Spleen (tissue), 11 donors: ENCODE results near the gene CAMTA1. TPM values are rescaled to one million over a fixed set of nuclear protein-coding genes. Genes with fewer than 3 reads are reported as not detected.

ENCODE experiments used
- DNase-seq: peaks from one replicate; pipeline ENCODE4 v3.0.0-alpha.2; 2020
- H3K27ac ChIP-seq, 8 donors: fragments of 200-600 bp; sonication (generic) in 7 of 8; 1 replicate in 4 of 8; 2 replicates in 4 of 8; pipeline versions ENCODE4 v1.5.0 to v1.8.0; 2016 to 2021; ENCODE audit warnings: inconsistent platforms in 4 of 8, mild to moderate bottlenecking in 4 of 8, moderate library complexity in 1 of 8
- H3K27me3 ChIP-seq, 7 donors: fragments of 200-600 bp; sonication (generic) in 6 of 7; replicated peaks in 1 of 7; 1 replicate in 4 of 7; 2 replicates in 3 of 7; pipeline versions ENCODE4 v1.5.0 to v1.8.0; 2016 to 2021; ENCODE audit warnings: inconsistent platforms in 3 of 7, mild to moderate bottlenecking in 1 of 7
- H3K36me3 ChIP-seq, 6 donors: fragments of 200-600 bp; sonication (generic) in 5 of 6; 1 replicate in 4 of 6; 2 replicates in 2 of 6; pipeline versions ENCODE4 v1.5.0 to v1.8.0; 2016 to 2021; ENCODE audit warnings: inconsistent platforms in 2 of 6
- H3K4me1 ChIP-seq, 6 donors: fragments of 200-600 bp; sonication (generic) in 5 of 6; 1 replicate in 3 of 6; 2 replicates in 3 of 6; pipeline versions ENCODE4 v1.5.0 to v1.8.0; 2016 to 2021; ENCODE audit warnings: inconsistent platforms in 3 of 6
- H3K4me3 ChIP-seq, 8 donors: fragments of 200-600 bp; sonication (generic) in 7 of 8; 1 replicate in 4 of 8; 2 replicates in 4 of 8; pipeline versions ENCODE4 v1.5.0 to v1.8.0; 2016 to 2021; ENCODE audit warnings: inconsistent platforms in 4 of 8, mild to moderate bottlenecking in 4 of 8, moderate library complexity in 2 of 8
- H3K9me3 ChIP-seq, 8 donors: fragments of 200-600 bp; sonication (generic) in 7 of 8; 1 replicate in 4 of 8; 2 replicates in 4 of 8; pipeline versions ENCODE4 v1.5.0 to v1.8.0; 2016 to 2021; ENCODE audit warnings: inconsistent platforms in 4 of 8
- CTCF ChIP-seq, 11 experiments: fragments of 200-600 bp in 7 of 11; fragments of 450-650 bp in 4 of 11; sonication (generic) in 4 of 11; IDR thresholded peaks in 8 of 11; conservative IDR thresholded peaks in 3 of 11; 1 replicate in 7 of 11; 2 replicates in 4 of 11; pipeline versions ENCODE4 v1.4.0 to v1.8.0; 2016 to 2021; ENCODE audit warnings: antibody characterized with exemption in 11 of 11, inconsistent platforms in 4 of 11, mild to moderate bottlenecking in 1 of 11
- POLR2A ChIP-seq, 3 donors: fragments of 450-650 bp; IDR thresholded peaks; one replicate each; pipeline ENCODE4 v1.5.1; 2017; ENCODE audit warnings: antibody characterized with exemption in 3 of 3, mild to moderate bottlenecking in 1 of 3
- POLR2AphosphoS5 ChIP-seq, 3 donors: sonication (generic); formaldehyde crosslinking; IDR thresholded peaks; one replicate each; pipeline ENCODE4 v1.5.1; 2017; ENCODE audit warnings: antibody characterized with exemption in 3 of 3
- WGBS, 5 donors: extraction: QIAGEN DNeasy Blood & Tissue Kit in 3 of 5; methylation state at CpG; one replicate each; pipeline versions ENCODE4 v1.1.5 to v1.1.7; 2013 to 2018; 5-methylcytosine and 5-hydroxymethylcytosine counted together
- intact Hi-C: fragments of 100-400 bp; cut with DNase I; formaldehyde crosslinking; loops from one replicate; pipeline ENCODE4 v1.15.0; 2023; ENCODE audit warnings: low total_unique reads
- polyA plus RNA-seq, 3 donors: library from polyadenylated mRNA; stranded (reverse); fragments of 200-250 nt; gene quantifications; one replicate each; pipeline ENCODE4 v1.2.1, GENCODE V29; 2013
- total RNA-seq, 7 donors: library from RNA; depleted of rRNA in 3 of 7; stranded (reverse); fragments of >200 nt in 3 of 7; fragmentation: NEBNext Ultra II Directional in 4 of 7; extraction: Animal tissue kit (Norgen Biotek cat#: 25700) in 4 of 7; gene quantifications; one replicate each; pipeline versions ENCODE4 v1.1.0 to v1.2.1, GENCODE V29; 2016 to 2021
- donor health status: healthy with polysubstance abuse.
- donor health status: DM: no; HTN: no; CAD: no; lungs with moderate emphysema.
- donor health status: DM: no; HTN: no; CAD: no.
- donor health status: Bipolar disorder and iron deficiency.
- donor health status: healthy.
- donor health status: DM: no; HTN: no; CAD: no.
- donor health status: DM: yes; HTN: yes; CAD: no.

CAMTA1 gene
- total and polyA plus RNA-seq, 10 donors, result 53.0 to 106 (median 77.3) TPM

GRCh38 chr1:7250176-7250575 lies 464.9 kb downstream of the CAMTA1 start:
- Histone ChIP-seq H3K4me3 (no peak overlapping the region), H3K9me3 (no peaks in the 10 kb centered on the region), H3K27me3 (peaks cover 0 to 44% (median 0%) of the 10 kb centered on the region in 7 donors), H3K27ac (no peak overlapping the region), H3K36me3 (no peaks in the 10 kb centered on the region), H3K4me1 (no peaks in the 10 kb centered on the region)
- intact Hi-C loops, result no loop called here
- no peak for TF ChIP-seq POLR2AphosphoS5 (IDR thresholded peaks at IDR 0.05)
- TF ChIP-seq POLR2A (IDR thresholded peaks at IDR 0.05), result no peak
- TF ChIP-seq CTCF (IDR thresholded peaks at IDR 0.05 in 8 of 11, conservative IDR thresholded peaks at IDR 0.05 in 3 of 11), result no peak
- 86 to 93% (median 90%) methylated on average over 9 to 10 of the region's 10 CpGs for WGBS, 5 donors
- DNase-seq, result no peak

- no peak overlapping the region for H3K4me3 ChIP-seq
- no peaks in the 10 kb centered on the region for H3K36me3 ChIP-seq
- H3K4me1 ChIP-seq, result no peaks in the 10 kb centered on the region
- 52 to 70% (median 64%) methylated on average over 22 of the region's 22 CpGs for WGBS, 5 donors
- no peaks in the 10 kb centered on the region for H3K9me3 ChIP-seq
- intact Hi-C loops, result no loop called here
- no peak overlapping the region for H3K27ac ChIP-seq
- peaks cover 0 to 40% (median 0%) of the 10 kb centered on the region in 7 donors for H3K27me3 ChIP-seq
- no peak for DNase-seq
- no peak for TF ChIP-seq CTCF (IDR thresholded peaks at IDR 0.05 in 8 of 11, conservative IDR thresholded peaks at IDR 0.05 in 3 of 11)
- TF ChIP-seq POLR2A (IDR thresholded peaks at IDR 0.05), result no peak
- no peak for TF ChIP-seq POLR2AphosphoS5 (IDR thresholded peaks at IDR 0.05)
Observed at GRCh38 chr1:7250597-7251453, 465.6 kb downstream of the CAMTA1 start.

- Histone ChIP-seq H3K36me3 (no peaks in the 10 kb centered on the region), H3K27me3 (peaks cover 0 to 37% (median 0%) of the 10 kb centered on the region in 7 donors), H3K9me3 (no peaks in the 10 kb centered on the region), H3K4me1 (no peaks in the 10 kb centered on the region), H3K27ac (no peak overlapping the region), H3K4me3 (no peak overlapping the region)
- DNase-seq, result no peak
- WGBS, 5 donors, result 80 to 89% (median 85%) methylated on average over 10 of the region's 10 CpGs
- intact Hi-C loops, result no loop called here
- TF ChIP-seq CTCF (IDR thresholded peaks at IDR 0.05 in 8 of 11, conservative IDR thresholded peaks at IDR 0.05 in 3 of 11), result no peak
- no peak for TF ChIP-seq POLR2A (IDR thresholded peaks at IDR 0.05)
- no peak for TF ChIP-seq POLR2AphosphoS5 (IDR thresholded peaks at IDR 0.05)
Observed at GRCh38 chr1:7251454-7251800, 466.2 kb downstream of the CAMTA1 start.

- intact Hi-C loops, result no loop called here
- H3K9me3 ChIP-seq, result no peaks in the 10 kb centered on the region
- H3K36me3 ChIP-seq, result no peaks in the 10 kb centered on the region
- H3K27ac ChIP-seq, result no peak overlapping the region
- peaks cover 0 to 27% (median 0%) of the 10 kb centered on the region in 7 donors for H3K27me3 ChIP-seq
- WGBS, 5 donors, result 84 to 89% (median 84%) methylated on average over 10 to 12 of the region's 12 CpGs
- no peaks in the 10 kb centered on the region for H3K4me1 ChIP-seq
- H3K4me3 ChIP-seq, result no peak overlapping the region
- DNase-seq, result no peak
- no peak for TF ChIP-seq POLR2A (IDR thresholded peaks at IDR 0.05)
- no peak for TF ChIP-seq CTCF (IDR thresholded peaks at IDR 0.05 in 8 of 11, conservative IDR thresholded peaks at IDR 0.05 in 3 of 11)
- no peak for TF ChIP-seq POLR2AphosphoS5 (IDR thresholded peaks at IDR 0.05)
Observed at GRCh38 chr1:7252411-7253117, 467.3 kb downstream of the CAMTA1 start.
